Stimulated activated naive B cell treated with anti-CD40 and anti-IgM and Interleukin-4, amounts not matched to agents 10 μg/mL and 1 μg/mL and 100 μg/mL, for 72 hours (primary cell): ENCODE results near the gene APOC4.
"Not testable (repeated sequence)": the region's sequence is repeated elsewhere in the genome, so short reads cannot be mapped to it uniquely, and the experiment has no call there.

ENCODE experiments used
- ATAC-seq, 2 donors: fragments of 150-1000 bp; cut with Tn5 transposase; replicated peaks; 2 replicates each; pipeline ENCODE4 v1.10.0; 2021; ENCODE audit warnings: moderate library complexity in 1 of 2
- DNase-seq: peaks from one replicate; pipeline ENCODE4 v3.0.0; 2021
- H3K27ac Mint-ChIP-seq: one replicate; pipeline ENCODE4 v1.8.0; 2022; ENCODE audit warnings: mild to moderate bottlenecking, mixed read lengths
- H3K27me3 Mint-ChIP-seq, 2 donors: one replicate each; pipeline ENCODE4 v1.8.0; 2022; ENCODE audit warnings: mixed read lengths in 2 of 2
- H3K36me3 Mint-ChIP-seq, 2 donors: one replicate each; pipeline ENCODE4 v1.8.0; 2022; ENCODE audit warnings: mixed read lengths in 2 of 2, mild to moderate bottlenecking in 1 of 2
- H3K4me1 Mint-ChIP-seq, 2 donors: one replicate each; pipeline ENCODE4 v1.8.0; 2022; ENCODE audit warnings: mixed read lengths in 2 of 2, mild to moderate bottlenecking in 1 of 2
- H3K4me3 Mint-ChIP-seq, 2 donors: one replicate each; pipeline ENCODE4 v1.8.0; 2022; ENCODE audit warnings: mild to moderate bottlenecking in 2 of 2, mixed read lengths in 2 of 2, moderate library complexity in 1 of 2
- H3K9me3 Mint-ChIP-seq, 2 donors: one replicate each; pipeline ENCODE4 v1.8.0; 2022; ENCODE audit warnings: mixed read lengths in 2 of 2, mild to moderate bottlenecking in 1 of 2

Gene APOC4

GRCh38 chr19:44958090-44958489 lies 16.1 kb downstream of the APOC4 start:
- H3K9me3 Mint-ChIP-seq = no peaks in the 10 kb centered on the region
- H3K36me3 Mint-ChIP-seq = peaks cover 13 to 30% of the 10 kb centered on the region in 2 donors
- ATAC-seq = no peak
- peak overlapping the region in 1 of 2 donors; percentile 40 for H3K4me3 Mint-ChIP-seq
- peaks cover 55 to 71% of the 10 kb centered on the region in 2 donors for H3K4me1 Mint-ChIP-seq
- no peak for DNase-seq
- H3K27me3 Mint-ChIP-seq = no peaks in the 10 kb centered on the region
- peak overlapping the region; percentile 83 for H3K27ac Mint-ChIP-seq

- no peaks in the 10 kb centered on the region for H3K9me3 Mint-ChIP-seq
Observed at GRCh38 chr19:44959691-44960090, 17.7 kb downstream of the APOC4 start.

GRCh38 chr19:44960906-44961728 lies 19.1 kb downstream of the APOC4 start:
- DNase-seq (peak; percentile 24), ATAC-seq (peak; percentile 95)
- Mint-ChIP-seq H3K27ac (peak overlapping the region; percentile 96), H3K4me1 (peaks cover 50 to 59% of the 10 kb centered on the region in 2 donors), H3K27me3 (no peaks in the 10 kb centered on the region), H3K4me3 (peak overlapping the region; percentile 49 to 66), H3K36me3 (peaks cover 24 to 43% of the 10 kb centered on the region in 2 donors), H3K9me3 (no peaks in the 10 kb centered on the region)

More at GRCh38 chr19:44959691-44960090, 17.7 kb downstream of the APOC4 start:
- Mint-ChIP-seq H3K4me3 (no peak overlapping the region), H3K27ac (peak overlapping the region; percentile 96), H3K27me3 (no peaks in the 10 kb centered on the region), H3K4me1 (peaks cover 54 to 62% of the 10 kb centered on the region in 2 donors), H3K36me3 (peaks cover 17 to 34% of the 10 kb centered on the region in 2 donors)
- no peak for ATAC-seq
- DNase-seq = no peak

- H3K27ac Mint-ChIP-seq = peak overlapping the region; percentile 96
- ATAC-seq (no peak), DNase-seq (no peak)
- H3K9me3 Mint-ChIP-seq = no peaks in the 10 kb centered on the region
- peak overlapping the region in 1 of 2 donors; percentile 66 for H3K4me3 Mint-ChIP-seq
- H3K36me3 Mint-ChIP-seq = peaks cover 26 to 47% of the 10 kb centered on the region in 2 donors
- peaks cover 43 to 52% of the 10 kb centered on the region in 2 donors for H3K4me1 Mint-ChIP-seq
- no peaks in the 10 kb centered on the region for H3K27me3 Mint-ChIP-seq
Observed at GRCh38 chr19:44961821-44962220, 19.8 kb downstream of the APOC4 start.

GRCh38 chr19:44968118-44968517 lies 26.1 kb downstream of the APOC4 start:
- Mint-ChIP-seq H3K4me3 (no peak overlapping the region), H3K27me3 (no peaks in the 10 kb centered on the region), H3K9me3 (no peaks in the 10 kb centered on the region), H3K36me3 (peaks cover 21 to 37% of the 10 kb centered on the region in 2 donors), H3K27ac (no peak overlapping the region), H3K4me1 (peaks cover 2 to 10% of the 10 kb centered on the region in 2 donors)
- ATAC-seq (no peak), DNase-seq (no peak)

GRCh38 chr19:44968670-44969069 lies 26.6 kb downstream of the APOC4 start:
- DNase-seq (no peak), ATAC-seq (no peak)
- peaks cover 4 to 16% of the 10 kb centered on the region in 2 donors for H3K4me1 Mint-ChIP-seq
- H3K36me3 Mint-ChIP-seq = peaks cover 25 to 41% of the 10 kb centered on the region in 2 donors
- H3K27me3 Mint-ChIP-seq = no peaks in the 10 kb centered on the region
- H3K9me3 Mint-ChIP-seq = no peaks in the 10 kb centered on the region
- no peak overlapping the region for H3K4me3 Mint-ChIP-seq
- no peak overlapping the region for H3K27ac Mint-ChIP-seq

- Mint-ChIP-seq H3K9me3 (no peaks in the 10 kb centered on the region), H3K4me3 (no peak overlapping the region), H3K27ac (no peak overlapping the region), H3K27me3 (no peaks in the 10 kb centered on the region), H3K36me3 (peaks cover 28 to 43% of the 10 kb centered on the region in 2 donors), H3K4me1 (peaks cover 4 to 16% of the 10 kb centered on the region in 2 donors)
- ATAC-seq = no peak
- no peak for DNase-seq
Observed at GRCh38 chr19:44969437-44969836, 27.4 kb downstream of the APOC4 start.

- H3K36me3 Mint-ChIP-seq = peaks cover 22 to 39% of the 10 kb centered on the region in 2 donors
- not testable (repeated sequence) for ATAC-seq, H3K27ac Mint-ChIP-seq, DNase-seq, H3K9me3 Mint-ChIP-seq, H3K27me3 Mint-ChIP-seq, H3K4me3 Mint-ChIP-seq
- peaks cover 2 to 12% of the 10 kb centered on the region in 2 donors for H3K4me1 Mint-ChIP-seq
Observed at GRCh38 chr19:44971451-44971850, 29.4 kb downstream of the APOC4 start.

- DNase-seq = no peak
- Mint-ChIP-seq H3K27me3 (no peaks in the 10 kb centered on the region), H3K4me3 (no peak overlapping the region), H3K4me1 (peaks cover 4 to 12% of the 10 kb centered on the region in 2 donors), H3K27ac (no peak overlapping the region), H3K9me3 (no peaks in the 10 kb centered on the region), H3K36me3 (peaks cover 25 to 40% of the 10 kb centered on the region in 2 donors)
- ATAC-seq = no peak
Observed at GRCh38 chr19:44972802-44973201, 30.8 kb downstream of the APOC4 start.

GRCh38 chr19:44973982-44974735 lies 32.1 kb downstream of the APOC4 start:
- Mint-ChIP-seq H3K36me3 (peaks cover 27 to 40% of the 10 kb centered on the region in 2 donors), H3K27me3 (no peaks in the 10 kb centered on the region), H3K9me3 (no peaks in the 10 kb centered on the region), H3K4me1 (peaks cover 4 to 12% of the 10 kb centered on the region in 2 donors), H3K27ac (peak overlapping the region; percentile 57), H3K4me3 (no peak overlapping the region)
- ATAC-seq (no peak), DNase-seq (no peak)

GRCh38 chr19:44974857-44975256 lies 32.8 kb downstream of the APOC4 start:
- H3K27ac Mint-ChIP-seq = no peak overlapping the region

GRCh38 chr19:44975444-44975843 lies 33.4 kb downstream of the APOC4 start:
- peaks cover 4 to 12% of the 10 kb centered on the region in 2 donors for H3K4me1 Mint-ChIP-seq
- DNase-seq = no peak
- H3K27me3 Mint-ChIP-seq = no peaks in the 10 kb centered on the region
- ATAC-seq = no peak
- H3K4me3 Mint-ChIP-seq = no peak overlapping the region
- peaks cover 32 to 45% of the 10 kb centered on the region in 2 donors for H3K36me3 Mint-ChIP-seq
- H3K9me3 Mint-ChIP-seq = no peaks in the 10 kb centered on the region
- peak overlapping the region; percentile 25 for H3K27ac Mint-ChIP-seq

More at GRCh38 chr19:44974857-44975256, 32.8 kb downstream of the APOC4 start:
- Mint-ChIP-seq H3K36me3 (peaks cover 31 to 44% of the 10 kb centered on the region in 2 donors), H3K4me3 (no peak overlapping the region), H3K27me3 (no peaks in the 10 kb centered on the region), H3K4me1 (peaks cover 4 to 12% of the 10 kb centered on the region in 2 donors), H3K9me3 (no peaks in the 10 kb centered on the region)
- no peak for DNase-seq
- no peak for ATAC-seq

GRCh38 chr19:44984005-44984404 lies 42.0 kb downstream of the APOC4 start:
- Mint-ChIP-seq H3K36me3 (peaks cover 32 to 54% of the 10 kb centered on the region in 2 donors), H3K9me3 (no peaks in the 10 kb centered on the region), H3K27me3 (no peaks in the 10 kb centered on the region), H3K27ac (no peak overlapping the region), H3K4me3 (no peak overlapping the region), H3K4me1 (peaks cover 2 to 6% of the 10 kb centered on the region in 2 donors)
- DNase-seq (no peak), ATAC-seq (no peak)

GRCh38 chr19:44985445-44985844 lies 43.4 kb downstream of the APOC4 start:
- ATAC-seq (no peak), DNase-seq (no peak)
- Mint-ChIP-seq H3K27ac (no peak overlapping the region), H3K36me3 (peaks cover 30 to 50% of the 10 kb centered on the region in 2 donors), H3K9me3 (no peaks in the 10 kb centered on the region), H3K4me1 (peaks cover 5 to 11% of the 10 kb centered on the region in 2 donors), H3K4me3 (no peak overlapping the region), H3K27me3 (no peaks in the 10 kb centered on the region)
